Hepatocyte (in vitro differentiated cells): ENCODE data around the gene DLG2.

ENCODE experiments used
- CTCF ChIP-seq: fragments of 200-600 bp; sonication (generic); IDR thresholded peaks from 2 replicates; pipeline ENCODE4 v1.5.1; 2016; ENCODE audit warnings: antibody characterized with exemption, mild to moderate bottlenecking; ENCODE audit not compliant: poor library complexity
- EZH2 ChIP-seq: fragments of 200-600 bp; sonication (generic); IDR thresholded peaks from 2 replicates; pipeline ENCODE4 v1.6.1; 2016; ENCODE audit warnings: antibody characterized with exemption, mild to moderate bottlenecking, borderline replicate concordance

- TF ChIP-seq CTCF, result no peak
- TF ChIP-seq EZH2, result no peak
These were observed 1628.2 kb downstream of the DLG2 start for GRCh38 chr11:83998921-83999320.
